Measurements from ENCODE around the gene APOBEC3A. TPM values are rescaled to one million over a fixed set of nuclear protein-coding genes. Genes with fewer than 3 reads are reported as not detected.

Gene APOBEC3A
- total RNA-seq, 2 donors from 2014 or later = 1.4 TPM; not detected in 1

GRCh38 chr22:38948181-38948940 is 9.0 kb upstream of the APOBEC3A start:
- TF ChIP-seq CTCF (IDR thresholded peaks at IDR 0.05) = no peak
- Histone ChIP-seq H3K27ac (no peak overlapping the region), H3K9me3 (no peaks in the 10 kb centered on the region), H3K4me3 (no peak overlapping the region), H3K36me3 (no peaks in the 10 kb centered on the region), H3K9ac (ENCODE audit: low read depth in 2 of 2, low read length in 2 of 2) (no peak overlapping the region), H3K4me1 (no peaks in the 10 kb centered on the region), H3K27me3 (no peaks in the 10 kb centered on the region)
- DNase-seq = no peak
- intact Hi-C loops (cut with DNase I) = no loop called here

- DNase-seq = no peak
These were observed 7.5 kb upstream of the APOBEC3A start for GRCh38 chr22:38949889-38950405.

GRCh38 chr22:38950527-38951295 is 6.7 kb upstream of the APOBEC3A start:
- Histone ChIP-seq H3K9me3 (no peaks in the 10 kb centered on the region), H3K27ac (peak overlapping the region; percentile 28), H3K4me3 (no peak overlapping the region), H3K4me1 (no peaks in the 10 kb centered on the region), H3K36me3 (no peaks in the 10 kb centered on the region), H3K9ac (ENCODE audit: low read depth in 2 of 2, low read length in 2 of 2) (peak overlapping the region in 1 of 2 donors; percentile 47), H3K27me3 (no peaks in the 10 kb centered on the region)
- TF ChIP-seq CTCF (IDR thresholded peaks at IDR 0.05) = no peak
- DNase-seq = no peak
- intact Hi-C loops (cut with DNase I) = no loop called here

More at GRCh38 chr22:38949889-38950405, 7.5 kb upstream of the APOBEC3A start:
- Histone ChIP-seq H3K27ac (no peak overlapping the region), H3K27me3 (no peaks in the 10 kb centered on the region), H3K9ac (ENCODE audit: low read depth in 2 of 2, low read length in 2 of 2) (peak overlapping the region in 1 of 2 donors; percentile 47), H3K9me3 (no peaks in the 10 kb centered on the region), H3K36me3 (no peaks in the 10 kb centered on the region), H3K4me3 (no peak overlapping the region), H3K4me1 (no peaks in the 10 kb centered on the region)
- intact Hi-C loops (cut with DNase I) = no loop called here
- no peak for TF ChIP-seq CTCF (IDR thresholded peaks at IDR 0.05)

GRCh38 chr22:38951734-38952133 is 5.7 kb upstream of the APOBEC3A start:
- Histone ChIP-seq H3K9me3 (no peaks in the 10 kb centered on the region), H3K27me3 (no peaks in the 10 kb centered on the region), H3K9ac (ENCODE audit: low read depth in 2 of 2, low read length in 2 of 2) (peak overlapping the region in 1 of 2 donors; percentile 67), H3K27ac (peak overlapping the region; percentile 28), H3K4me1 (no peaks in the 10 kb centered on the region), H3K36me3 (no peaks in the 10 kb centered on the region), H3K4me3 (no peak overlapping the region)
- no peak for TF ChIP-seq CTCF (IDR thresholded peaks at IDR 0.05)
- no peak for DNase-seq
- intact Hi-C loops (cut with DNase I) = no loop called here

GRCh38 chr22:38952281-38952993 is 5.0 kb upstream of the APOBEC3A start:
- H3K27me3 ChIP-seq = no peaks in the 10 kb centered on the region
- H3K4me3 ChIP-seq = no peak overlapping the region
- H3K9ac ChIP-seq (ENCODE audit: low read depth in 2 of 2, low read length in 2 of 2) = peak overlapping the region in 1 of 2 donors; percentile 67
- intact Hi-C loops (cut with DNase I) = no loop called here
- no peaks in the 10 kb centered on the region for H3K36me3 ChIP-seq
- DNase-seq = no peak
- no peaks in the 10 kb centered on the region for H3K9me3 ChIP-seq
- no peak for TF ChIP-seq CTCF (IDR thresholded peaks at IDR 0.05)
- no peaks in the 10 kb centered on the region for H3K4me1 ChIP-seq
- peak overlapping the region; percentile 28 for H3K27ac ChIP-seq

All from colonic mucosa (tissue), 4 donors.